Neural progenitor cell (in vitro differentiated cells): ENCODE measurements around the gene ATP11A. TPM values are rescaled to one million over a fixed set of nuclear protein-coding genes. Genes with fewer than 3 reads are reported as not detected.

Experiments
- DNase-seq: peaks from one replicate; pipeline ENCODE4 v3.0.0-alpha.2; 2016; ENCODE audit warnings: low spot score
- H2AFZ ChIP-seq: fragments of 200-600 bp; sonication (generic); replicated peaks from 2 replicates; pipeline ENCODE4 v1.6.1; 2016; ENCODE audit warnings: antibody characterized with exemption
- H3F3A ChIP-seq: fragments of 200-600 bp; sonication (generic); 2 replicates; pipeline ENCODE4 v1.6.1; 2016; ENCODE audit warnings: antibody characterized with exemption, low read depth
- H3K27ac ChIP-seq: fragments of 200-600 bp; sonication (generic); 2 replicates; pipeline ENCODE4 v1.5.1; 2016; ENCODE audit warnings: mild to moderate bottlenecking
- H3K27me3 ChIP-seq: fragments of 200-600 bp; sonication (generic); 2 replicates; pipeline ENCODE4 v1.6.1; 2016; ENCODE audit warnings: mild to moderate bottlenecking, moderate library complexity
- H3K36me3 ChIP-seq: fragments of 200-600 bp; sonication (generic); 2 replicates; pipeline ENCODE4 v1.5.1; 2016
- H3K4me1 ChIP-seq: fragments of 200-600 bp; sonication (generic); 2 replicates; pipeline ENCODE4 v1.6.1; 2016; ENCODE audit warnings: mixed run types
- H3K4me2 ChIP-seq: fragments of 200-600 bp; sonication (generic); 2 replicates; pipeline ENCODE4 v1.6.1; 2016
- H3K4me3 ChIP-seq: fragments of 200-600 bp; sonication (generic); 2 replicates; pipeline ENCODE4 v1.5.1; 2016
- H3K79me2 ChIP-seq: fragments of 200-600 bp; sonication (generic); 2 replicates; pipeline ENCODE4 v1.6.1; 2016; ENCODE audit warnings: low read depth
- H3K9ac ChIP-seq: fragments of 200-600 bp; sonication (generic); 2 replicates; pipeline ENCODE4 v1.6.1; 2016
- H3K9me3 ChIP-seq: fragments of 200-600 bp; sonication (generic); 2 replicates; pipeline ENCODE4 v1.5.1; 2016; ENCODE audit warnings: low read depth
- H4K20me1 ChIP-seq: fragments of 200-600 bp; sonication (generic); 2 replicates; pipeline ENCODE4 v1.6.1; 2016; ENCODE audit warnings: low read depth
- H3K27ac Mint-ChIP-seq: 3 replicates; pipeline ENCODE4 v1.8.0; 2021; ENCODE audit warnings: mixed read lengths
- H3K27me3 Mint-ChIP-seq: 2 replicates; pipeline ENCODE4 v1.8.0; 2022; ENCODE audit warnings: low read depth, mild to moderate bottlenecking, inconsistent platforms, moderate library complexity, mixed read lengths; ENCODE audit not compliant: insufficient read depth
- H3K36me3 Mint-ChIP-seq: 3 replicates; pipeline ENCODE4 v1.8.0; 2021; ENCODE audit warnings: mixed read lengths
- H3K4me1 Mint-ChIP-seq: 3 replicates; pipeline ENCODE4 v1.8.0; 2021; ENCODE audit warnings: mixed read lengths
- H3K4me3 Mint-ChIP-seq: 3 replicates; pipeline ENCODE4 v1.8.0; 2021; ENCODE audit warnings: mild to moderate bottlenecking, moderate library complexity, mixed read lengths
- H3K9me3 Mint-ChIP-seq: 3 replicates; pipeline ENCODE4 v1.8.0; 2020; ENCODE audit warnings: mixed read lengths
- EZH2 ChIP-seq: fragments of 200-600 bp; sonication (generic); IDR thresholded peaks from 2 replicates; pipeline ENCODE4 v1.6.1; 2017; ENCODE audit warnings: antibody characterized with exemption, mild to moderate bottlenecking, moderate library complexity
- EZH2phosphoT487 ChIP-seq: fragments of 200-600 bp; sonication (generic); IDR thresholded peaks from 2 replicates; pipeline ENCODE4 v1.6.1; 2017; ENCODE audit warnings: antibody characterized with exemption
- total RNA-seq: library from RNA; depleted of rRNA; stranded (reverse); fragments of >200 nt; gene quantifications from 2 replicates; pipeline ENCODE4 v1.2.3, GENCODE V29; 2015; ENCODE audit warnings: low replicate concordance
- TF ChIP-seq, protein P1 (sequence below): fragments of 200-600 bp; sonication (generic); IDR thresholded peaks from 2 replicates; pipeline ENCODE4 v1.5.1; 2017; ENCODE audit warnings: antibody characterized with exemption, mild to moderate bottlenecking

The ATP11A gene
- total RNA-seq, 1 donor from 2014 or later, result 12.6 TPM

DNA sequence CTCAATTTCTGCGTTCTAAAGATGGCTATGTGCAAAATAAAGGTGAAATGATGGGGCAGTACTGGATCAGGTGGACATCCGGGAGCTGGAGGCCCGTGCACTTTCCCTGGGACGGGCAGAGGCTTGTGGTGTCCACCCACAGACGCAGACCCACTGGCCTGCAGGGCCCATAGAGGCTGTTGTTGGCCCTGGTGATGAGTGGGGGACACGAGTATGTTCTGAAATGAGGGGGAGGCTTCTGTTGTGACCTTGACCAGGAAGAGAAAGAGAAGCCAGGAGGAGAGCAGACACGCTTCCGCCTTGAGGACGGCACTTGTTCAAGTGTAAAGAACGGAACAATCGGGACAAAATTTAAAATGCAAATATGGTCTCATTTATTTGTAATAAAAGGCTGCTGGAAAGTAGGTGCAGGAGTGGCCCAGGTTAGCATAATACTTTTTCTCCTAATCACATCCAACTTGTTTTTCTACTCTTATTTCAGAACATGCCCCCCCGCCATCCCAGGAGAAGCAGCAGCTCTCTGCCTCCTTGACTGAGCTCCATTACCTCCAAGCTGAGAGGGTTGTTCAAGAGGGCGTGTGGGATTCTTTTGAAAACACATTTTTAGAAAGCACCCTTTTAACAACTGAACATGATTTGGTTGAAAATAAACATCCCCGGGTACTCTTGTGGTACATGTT is 27.1 kb downstream of the ATP11A start:
- Histone ChIP-seq H4K20me1 (peaks cover 18% of the 10 kb centered on the region), H3K4me2 (no peak overlapping the region), H3K4me3 (no peak overlapping the region), H3K36me3 (no peaks in the 10 kb centered on the region), H2AFZ (no peak overlapping the region), H3K27me3 (no peaks in the 10 kb centered on the region), H3F3A (peaks cover 17% of the 10 kb centered on the region), H3K9me3 (no peaks in the 10 kb centered on the region), H3K27ac (no peak overlapping the region), H3K4me1 (peaks cover 34% of the 10 kb centered on the region), H3K9ac (no peak overlapping the region), H3K79me2 (peaks cover 45% of the 10 kb centered on the region)
- no peak overlapping the region for H3K4me3 Mint-ChIP-seq
- peaks cover 23% of the 10 kb centered on the region for H3K36me3 Mint-ChIP-seq
- peaks cover 39% of the 10 kb centered on the region for H3K4me1 Mint-ChIP-seq
- TF ChIP-seq EZH2 (no peak), EZH2phosphoT487 (no peak)
- TF ChIP-seq, protein P1, sequence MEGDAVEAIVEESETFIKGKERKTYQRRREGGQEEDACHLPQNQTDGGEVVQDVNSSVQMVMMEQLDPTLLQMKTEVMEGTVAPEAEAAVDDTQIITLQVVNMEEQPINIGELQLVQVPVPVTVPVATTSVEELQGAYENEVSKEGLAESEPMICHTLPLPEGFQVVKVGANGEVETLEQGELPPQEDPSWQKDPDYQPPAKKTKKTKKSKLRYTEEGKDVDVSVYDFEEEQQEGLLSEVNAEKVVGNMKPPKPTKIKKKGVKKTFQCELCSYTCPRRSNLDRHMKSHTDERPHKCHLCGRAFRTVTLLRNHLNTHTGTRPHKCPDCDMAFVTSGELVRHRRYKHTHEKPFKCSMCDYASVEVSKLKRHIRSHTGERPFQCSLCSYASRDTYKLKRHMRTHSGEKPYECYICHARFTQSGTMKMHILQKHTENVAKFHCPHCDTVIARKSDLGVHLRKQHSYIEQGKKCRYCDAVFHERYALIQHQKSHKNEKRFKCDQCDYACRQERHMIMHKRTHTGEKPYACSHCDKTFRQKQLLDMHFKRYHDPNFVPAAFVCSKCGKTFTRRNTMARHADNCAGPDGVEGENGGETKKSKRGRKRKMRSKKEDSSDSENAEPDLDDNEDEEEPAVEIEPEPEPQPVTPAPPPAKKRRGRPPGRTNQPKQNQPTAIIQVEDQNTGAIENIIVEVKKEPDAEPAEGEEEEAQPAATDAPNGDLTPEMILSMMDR, result no peak
- peaks cover 4% of the 10 kb centered on the region for H3K27me3 Mint-ChIP-seq
- no peak for DNase-seq
- peak overlapping the region; percentile 6 for H3K27ac Mint-ChIP-seq
- H3K9me3 Mint-ChIP-seq, result peaks cover 17% of the 10 kb centered on the region

DNA sequence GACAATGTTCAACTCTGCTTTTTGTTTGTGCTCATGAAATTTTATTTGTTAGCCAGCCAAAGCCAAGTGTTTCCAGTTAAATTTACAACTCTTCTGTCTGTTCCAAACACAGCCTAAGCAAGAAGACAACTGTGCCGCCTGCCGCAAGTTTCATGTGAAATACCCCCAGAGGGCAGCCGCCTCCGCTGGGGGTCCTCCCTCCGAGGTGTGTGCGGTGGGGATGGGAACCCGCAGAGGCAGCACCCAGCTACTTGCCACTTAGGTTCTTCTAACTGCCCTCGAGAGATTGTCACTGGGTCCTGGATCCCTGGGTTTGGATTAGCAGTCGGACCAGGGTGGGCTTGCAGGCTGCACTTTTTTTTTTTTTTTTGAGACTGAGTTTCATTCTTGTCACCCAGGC is 28.5 kb downstream of the ATP11A start:
- Mint-ChIP-seq H3K4me1 (peaks cover 32% of the 10 kb centered on the region), H3K4me3 (no peak overlapping the region), H3K27ac (no peak overlapping the region), H3K27me3 (peaks cover 4% of the 10 kb centered on the region), H3K9me3 (peaks cover 17% of the 10 kb centered on the region), H3K36me3 (peaks cover 26% of the 10 kb centered on the region)
- H3K4me3 ChIP-seq, result no peak overlapping the region
- no peak overlapping the region for H3K4me2 ChIP-seq
- no peak overlapping the region for H3K27ac ChIP-seq
- H3K27me3 ChIP-seq, result no peaks in the 10 kb centered on the region
- no peak overlapping the region for H2AFZ ChIP-seq
- DNase-seq, result no peak
- peaks cover 18% of the 10 kb centered on the region for H4K20me1 ChIP-seq
- H3K4me1 ChIP-seq, result peaks cover 20% of the 10 kb centered on the region
- TF ChIP-seq EZH2phosphoT487 (no peak), EZH2 (no peak)
- TF ChIP-seq, protein P1, result no peak
- H3K9me3 ChIP-seq, result no peaks in the 10 kb centered on the region
- no peaks in the 10 kb centered on the region for H3K36me3 ChIP-seq
- no peak overlapping the region for H3K9ac ChIP-seq
- H3K79me2 ChIP-seq, result peaks cover 36% of the 10 kb centered on the region
- H3F3A ChIP-seq, result peaks cover 10% of the 10 kb centered on the region

DNA sequence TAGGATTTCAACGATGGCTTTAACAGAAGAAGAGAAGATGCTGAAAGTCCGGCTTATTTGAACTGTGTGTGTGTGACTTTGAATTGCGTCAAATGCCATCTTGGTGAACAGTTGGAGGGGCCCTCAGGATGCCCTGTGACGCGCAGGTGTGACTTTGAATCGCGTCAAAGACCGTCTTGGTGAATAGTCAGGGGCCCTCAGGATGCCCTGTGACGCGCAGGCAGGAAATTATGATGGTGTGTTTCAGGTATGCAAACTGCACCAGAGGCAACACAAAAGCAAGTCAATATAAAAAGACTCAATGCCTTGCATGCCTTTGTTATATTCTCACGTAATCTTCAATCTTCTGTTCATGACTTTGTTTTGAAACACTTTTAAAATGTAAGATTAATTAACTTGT is 29.2 kb downstream of the ATP11A start:
- peaks cover 33% of the 10 kb centered on the region for H3K4me1 Mint-ChIP-seq
- H3K27me3 Mint-ChIP-seq, result peaks cover 4% of the 10 kb centered on the region
- Histone ChIP-seq H4K20me1 (peaks cover 18% of the 10 kb centered on the region), H3K9ac (no peak overlapping the region), H3K27me3 (no peaks in the 10 kb centered on the region), H3K27ac (no peak overlapping the region), H3K79me2 (peaks cover 34% of the 10 kb centered on the region), H3K36me3 (no peaks in the 10 kb centered on the region), H3K4me1 (peaks cover 16% of the 10 kb centered on the region), H3F3A (peaks cover 6% of the 10 kb centered on the region), H3K4me3 (no peak overlapping the region), H2AFZ (no peak overlapping the region), H3K9me3 (no peaks in the 10 kb centered on the region), H3K4me2 (no peak overlapping the region)
- H3K27ac Mint-ChIP-seq, result peak overlapping the region; percentile 53
- H3K4me3 Mint-ChIP-seq, result no peak overlapping the region
- no peak for DNase-seq
- peaks cover 28% of the 10 kb centered on the region for H3K36me3 Mint-ChIP-seq
- TF ChIP-seq, protein P1, result no peak
- no peak for TF ChIP-seq EZH2phosphoT487
- no peak for TF ChIP-seq EZH2
- H3K9me3 Mint-ChIP-seq, result peaks cover 17% of the 10 kb centered on the region
